NCI-H460 (cell line): Measurements from ENCODE around the gene NRM. TPM values are rescaled to one million over a fixed set of nuclear protein-coding genes. Genes with fewer than 3 reads are reported as not detected.
"Not testable (repeated sequence)": the region's sequence is repeated elsewhere in the genome, so short reads cannot be mapped to it uniquely, and the experiment has no call there.

Experiments used
- DNase-seq: peaks from one replicate; pipeline ENCODE4 v3.0.0-alpha.2; 2016; ENCODE audit warnings: low read depth; ENCODE audit errors: extremely low read depth
- total RNA-seq: library from RNA; depleted of rRNA; stranded (reverse); fragments of >200 nt; shearing (Covaris generic); gene quantifications from 2 replicates; pipeline ENCODE4 v1.2.3, GENCODE V29; 2014

The NRM gene
- total RNA-seq, 1 experiment from 2014 or later = 6.3 TPM

GRCh38 chr6:30721198-30722024, 30.6 kb upstream of the NRM start:
- DNase-seq = peak; percentile 76

DNA sequence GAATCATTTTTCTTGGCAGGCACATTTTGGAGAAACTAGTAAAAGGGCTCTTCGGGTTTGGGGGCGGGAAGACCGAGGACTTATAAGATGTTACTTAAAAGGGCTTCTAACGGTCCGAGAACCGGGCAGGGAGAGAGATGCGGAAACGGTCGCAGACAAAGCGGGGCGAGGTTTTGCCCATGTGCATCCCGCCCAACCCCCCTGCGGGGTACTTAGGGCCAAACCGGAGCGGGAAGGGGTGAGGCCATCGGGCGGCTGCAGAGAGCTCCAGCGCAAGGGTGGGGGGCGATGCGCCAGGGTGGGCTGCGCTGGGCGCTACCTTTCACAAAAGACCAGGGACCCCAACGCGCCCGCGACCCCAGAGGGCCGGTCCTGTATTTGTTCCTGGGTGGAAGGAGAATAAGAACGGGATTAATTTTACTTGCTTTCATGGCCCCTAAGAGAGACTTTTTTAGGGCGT, 30.0 kb upstream of the NRM start:
- DNase-seq = no peak

DNA sequence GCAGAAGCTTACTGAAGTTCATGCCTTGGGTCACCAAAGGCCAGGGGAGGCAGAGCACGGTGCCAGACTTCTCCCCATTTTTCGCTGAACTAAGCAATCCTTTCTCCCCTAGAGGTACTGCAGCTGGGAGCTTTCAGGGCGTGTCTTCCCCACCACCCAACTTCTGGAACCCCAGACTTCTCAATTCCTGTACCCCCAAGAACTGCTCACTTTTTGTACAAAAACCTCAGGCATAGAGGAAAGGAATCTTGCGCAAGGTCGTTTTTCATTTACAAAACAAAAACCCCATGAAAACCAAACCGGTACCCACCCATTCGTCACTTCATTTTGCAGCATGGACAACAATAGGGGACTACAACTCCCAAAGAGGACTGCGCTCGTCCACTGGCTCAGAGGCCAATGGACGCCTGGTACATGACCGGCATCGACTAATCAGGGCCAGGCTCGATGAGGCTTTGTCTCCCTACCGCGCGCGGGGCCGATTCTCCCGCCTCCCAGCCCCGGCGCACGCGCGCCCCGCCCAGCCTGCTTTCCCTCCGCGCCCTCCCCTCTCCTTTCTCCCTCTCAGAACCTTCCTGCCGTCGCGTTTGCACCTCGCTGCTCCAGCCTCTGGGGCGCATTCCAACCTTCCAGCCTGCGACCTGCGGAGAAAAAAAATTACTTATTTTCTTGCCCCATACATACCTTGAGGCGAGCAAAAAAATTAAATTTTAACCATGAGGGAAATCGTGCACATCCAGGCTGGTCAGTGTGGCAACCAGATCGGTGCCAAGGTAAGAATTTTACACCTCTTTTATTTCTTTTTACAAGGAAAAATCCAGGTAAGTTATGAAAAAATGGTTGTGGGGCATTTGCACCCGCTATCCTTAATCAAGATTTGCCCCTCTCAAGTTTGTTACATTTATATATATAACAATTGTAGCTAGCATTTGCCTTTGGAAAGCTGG, 29.3 kb upstream of the NRM start, which contains the start of gene TUBB:
Gene TUBB, plus strand, starts transcription at position 562 of the 947 bp plus-strand sequence. Its CDS starts 155 bp downstream, at position 717.
- DNase-seq = peak; percentile 95

DNA sequence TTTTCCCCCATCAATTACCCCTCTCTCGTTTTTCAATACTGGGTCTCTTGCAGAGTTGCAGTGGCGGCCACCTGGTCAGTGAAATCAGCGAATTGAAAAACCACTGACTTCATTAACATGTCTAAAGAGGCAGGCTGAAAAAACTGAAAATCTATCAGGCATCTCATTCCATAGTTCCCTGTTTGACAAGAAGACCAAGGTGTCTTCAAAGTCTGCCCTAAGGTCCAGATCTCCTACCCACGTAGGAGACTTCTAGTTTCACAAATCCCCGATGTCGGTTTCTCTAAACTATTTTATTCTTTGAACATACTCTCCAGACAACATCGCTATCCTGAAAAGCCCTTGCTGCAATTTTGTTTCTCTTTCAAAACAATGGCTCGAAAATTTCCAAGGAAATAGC, 28.6 kb upstream of the NRM start:
- DNase-seq = no peak

DNA sequence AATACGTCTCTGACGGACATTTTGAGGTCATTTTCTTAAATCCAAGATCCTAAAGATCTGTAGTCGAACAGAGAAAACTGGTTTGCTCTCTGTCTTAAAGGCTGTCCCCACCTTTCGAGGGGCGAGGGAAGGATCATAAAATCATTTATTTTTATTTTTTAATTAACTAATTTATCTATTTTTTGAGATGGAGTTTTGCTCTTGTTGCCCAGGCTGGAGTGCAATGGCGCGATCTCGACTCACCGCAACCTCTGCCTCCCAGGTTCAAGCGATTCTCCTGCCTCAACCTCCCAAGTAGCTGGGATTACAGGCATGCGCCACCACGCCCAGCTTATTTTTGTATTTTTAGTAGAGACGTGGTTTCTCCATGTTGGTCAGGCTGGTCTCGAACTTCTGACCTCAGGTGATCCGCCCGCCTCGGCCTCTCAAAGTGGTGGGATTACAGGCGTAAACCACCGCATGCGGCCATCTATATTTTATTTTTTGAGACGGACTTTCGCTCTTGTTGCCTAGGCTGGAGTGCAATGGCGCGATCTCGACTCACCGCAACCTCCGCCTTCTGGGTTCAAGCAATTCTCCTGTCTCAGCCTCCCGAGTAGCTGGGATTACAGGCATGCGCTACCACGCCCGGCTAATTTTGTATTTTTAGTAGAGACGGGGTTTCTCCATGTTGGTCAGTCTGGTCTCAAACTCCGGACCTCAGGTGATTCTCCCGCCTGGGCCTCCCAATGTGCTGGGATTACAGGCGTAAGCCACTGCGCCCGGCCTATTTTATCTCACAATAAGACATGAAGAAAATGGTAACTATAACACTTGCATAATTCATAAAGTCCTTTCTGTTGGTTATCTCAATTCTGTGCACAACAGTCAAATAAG, 27.3 kb upstream of the NRM start:
- not testable (repeated sequence) for DNase-seq

DNA sequence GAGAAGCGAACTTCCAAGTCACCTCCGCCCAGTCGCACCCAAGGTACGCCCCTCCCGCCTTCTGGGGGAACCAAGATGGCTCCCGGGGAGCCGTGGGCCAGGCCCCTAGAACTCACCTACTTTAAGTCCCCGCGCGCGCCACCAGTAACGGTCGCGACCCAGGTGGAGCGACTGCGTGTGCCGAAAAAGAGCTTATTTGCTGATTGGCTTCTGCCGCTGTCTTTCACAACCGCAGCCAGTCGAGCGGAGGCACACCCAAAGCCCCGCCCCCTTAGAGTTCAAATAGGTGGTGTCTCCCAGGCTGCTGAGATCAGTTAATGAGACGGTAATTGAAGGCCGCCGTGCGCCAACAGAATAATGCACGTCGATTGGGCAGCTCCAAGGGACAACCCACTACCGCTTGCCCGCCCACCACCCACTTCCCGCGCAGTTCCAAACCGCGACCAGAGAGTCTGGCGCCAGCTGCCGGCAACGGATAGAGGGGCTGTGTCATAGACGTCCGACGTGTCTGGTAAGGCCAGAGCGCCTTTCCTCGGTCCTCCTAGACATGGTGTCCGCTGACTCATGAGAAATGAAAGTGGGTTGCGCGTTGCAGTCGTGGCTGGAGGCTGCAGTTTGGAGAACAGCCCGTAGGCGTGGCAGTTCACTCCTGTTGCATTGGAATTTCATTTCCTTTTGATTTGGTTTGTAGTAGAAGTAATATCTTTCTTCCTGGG, 26.5 kb upstream of the NRM start, which contains the start of gene MDC1:
Gene MDC1, minus strand, starts transcription at position 153 of the 716 bp plus-strand sequence. CDS start 2,106 bp downstream, outside the sequence.
- DNase-seq = peak; percentile 99

DNA sequence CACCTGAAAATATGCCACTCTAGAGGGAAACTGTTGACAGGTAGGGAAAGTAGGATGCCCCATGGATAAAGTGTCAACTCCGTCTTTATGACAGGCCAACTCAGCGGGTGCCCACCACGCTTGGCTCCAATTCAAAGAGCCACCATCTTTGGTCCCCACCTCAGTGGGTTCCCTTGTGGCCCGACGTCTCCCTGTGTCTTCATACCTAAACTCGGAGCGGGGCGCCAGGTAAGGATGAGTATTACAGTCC, 26.0 kb upstream of the NRM start:
- DNase-seq = no peak

DNA sequence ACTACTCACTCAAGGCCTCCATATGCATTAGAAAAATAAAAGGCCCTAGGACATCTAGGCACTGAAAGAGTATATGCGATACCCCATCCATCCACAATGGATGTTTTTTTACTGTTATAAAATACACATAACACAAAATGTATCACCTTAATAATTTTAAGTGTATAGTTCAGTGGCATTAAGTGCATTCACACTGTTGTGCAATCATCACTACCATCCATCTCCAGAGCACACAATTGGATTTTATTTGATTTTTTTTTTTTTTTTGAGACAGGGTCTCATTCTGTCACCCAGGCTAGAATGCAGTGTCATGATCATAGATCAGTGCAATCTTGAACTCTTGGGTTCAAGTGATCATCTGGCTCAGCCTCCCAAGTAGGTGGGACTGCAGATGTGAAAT, 23.5 kb upstream of the NRM start:
- DNase-seq = no peak

DNA sequence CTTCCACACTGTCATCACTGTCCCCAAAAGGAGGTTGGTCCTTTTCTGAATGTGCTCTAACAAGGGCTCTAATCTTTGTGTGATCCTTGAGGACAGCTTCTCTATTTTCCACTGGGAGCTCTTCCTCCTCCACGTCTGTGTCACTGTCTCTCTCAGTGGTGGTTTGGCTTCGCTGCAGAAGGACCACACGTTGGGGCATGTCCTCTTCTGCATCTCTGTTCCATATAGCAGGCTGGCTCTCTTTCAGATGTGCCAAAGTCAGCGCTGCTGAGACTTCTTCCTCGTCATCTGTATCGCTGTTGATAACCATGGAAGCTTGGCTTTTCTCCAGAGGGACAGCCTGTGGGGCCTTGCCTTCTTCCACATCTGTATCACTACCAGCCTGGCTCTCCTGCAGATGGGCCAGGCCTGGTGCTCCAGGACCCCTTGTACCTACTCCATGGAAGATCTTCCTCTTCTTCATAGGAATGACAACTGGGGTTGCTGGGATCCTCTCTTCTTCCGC, 21.7 kb upstream of the NRM start:
- no peak for DNase-seq

- DNase-seq = no peak
Measured at GRCh38 chr6:30711758-30712380, 21.1 kb upstream of the NRM start.

- no peak for DNase-seq
Measured at GRCh38 chr6:30709101-30709868, 18.5 kb upstream of the NRM start.

- DNase-seq = no peak
Measured at GRCh38 chr6:30707281-30707850, 16.6 kb upstream of the NRM start.

DNA sequence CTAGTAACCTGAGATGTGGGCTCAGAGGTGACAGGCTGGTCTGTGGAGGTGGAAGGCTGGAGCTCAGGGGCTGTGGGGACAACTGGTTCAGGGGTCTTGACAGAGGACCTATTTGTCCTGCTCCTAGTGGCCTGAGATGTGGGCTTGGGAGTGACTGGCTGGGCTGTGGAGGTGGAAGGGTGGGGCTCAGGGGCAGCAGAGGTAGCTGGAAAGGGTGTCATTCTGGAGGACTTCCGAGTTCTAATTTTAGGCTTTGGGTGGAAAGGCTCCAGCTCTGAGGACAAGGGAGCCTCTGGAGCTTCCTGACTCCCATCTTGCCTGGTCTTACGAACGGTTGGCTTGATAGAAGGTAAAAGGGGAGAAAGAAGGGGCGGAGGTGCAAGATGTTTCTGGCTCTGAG, 14.8 kb upstream of the NRM start:
- DNase-seq = no peak

GRCh38 chr6:30703821-30704220, 13.0 kb upstream of the NRM start:
- no peak for DNase-seq

- DNase-seq = no peak
Measured at GRCh38 chr6:30703011-30703410, 12.2 kb upstream of the NRM start.

- DNase-seq = no peak
Measured at GRCh38 chr6:30700340-30700739, 9.6 kb upstream of the NRM start.

DNA sequence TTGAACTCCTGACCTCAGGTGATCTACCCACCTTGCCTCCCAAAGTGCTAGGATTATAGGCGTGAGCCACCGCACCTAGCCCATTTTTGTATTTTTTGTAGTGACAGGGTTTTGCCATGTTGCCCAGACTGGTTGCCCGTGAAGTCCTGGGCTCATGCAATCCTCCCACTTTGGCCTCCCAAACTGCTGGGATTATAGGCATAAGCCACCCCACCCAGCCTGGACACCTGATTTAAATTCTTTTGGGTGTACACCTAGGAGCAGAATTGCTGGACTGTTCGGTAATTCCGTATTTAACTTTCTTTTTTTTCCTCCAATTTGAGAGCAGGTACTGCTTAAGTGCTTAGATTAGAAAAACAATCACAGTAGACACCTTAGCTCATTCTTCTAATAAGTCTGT, 5.6 kb upstream of the NRM start:
- no peak for DNase-seq

GRCh38 chr6:30691208-30691847, 544 bp upstream of the NRM start:
- no peak for DNase-seq
